ENCODE results near the gene MARVELD1.
"Not testable (repeated sequence)": the region's sequence is repeated elsewhere in the genome, so short reads cannot be mapped to it uniquely, and the experiment has no call there.

DNA sequence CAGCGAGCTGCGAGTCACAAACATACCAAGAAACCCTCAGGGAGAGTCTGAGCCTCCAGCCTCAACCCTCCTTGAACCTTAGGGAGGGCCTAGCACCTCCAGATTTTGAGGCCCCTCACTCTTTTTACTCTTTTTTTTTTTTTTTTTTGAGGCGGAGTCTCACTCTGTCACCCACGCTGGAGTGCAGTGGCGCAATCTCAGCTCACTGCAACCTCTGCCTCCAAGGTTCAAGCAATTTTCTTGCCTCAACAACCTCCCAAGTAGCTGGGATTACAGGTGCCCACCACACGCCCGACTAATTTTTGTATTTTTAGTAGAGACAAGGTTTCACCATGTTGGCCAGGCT, 29.2 kb upstream of the MARVELD1 start:
- TF ChIP-seq, protein P1, sequence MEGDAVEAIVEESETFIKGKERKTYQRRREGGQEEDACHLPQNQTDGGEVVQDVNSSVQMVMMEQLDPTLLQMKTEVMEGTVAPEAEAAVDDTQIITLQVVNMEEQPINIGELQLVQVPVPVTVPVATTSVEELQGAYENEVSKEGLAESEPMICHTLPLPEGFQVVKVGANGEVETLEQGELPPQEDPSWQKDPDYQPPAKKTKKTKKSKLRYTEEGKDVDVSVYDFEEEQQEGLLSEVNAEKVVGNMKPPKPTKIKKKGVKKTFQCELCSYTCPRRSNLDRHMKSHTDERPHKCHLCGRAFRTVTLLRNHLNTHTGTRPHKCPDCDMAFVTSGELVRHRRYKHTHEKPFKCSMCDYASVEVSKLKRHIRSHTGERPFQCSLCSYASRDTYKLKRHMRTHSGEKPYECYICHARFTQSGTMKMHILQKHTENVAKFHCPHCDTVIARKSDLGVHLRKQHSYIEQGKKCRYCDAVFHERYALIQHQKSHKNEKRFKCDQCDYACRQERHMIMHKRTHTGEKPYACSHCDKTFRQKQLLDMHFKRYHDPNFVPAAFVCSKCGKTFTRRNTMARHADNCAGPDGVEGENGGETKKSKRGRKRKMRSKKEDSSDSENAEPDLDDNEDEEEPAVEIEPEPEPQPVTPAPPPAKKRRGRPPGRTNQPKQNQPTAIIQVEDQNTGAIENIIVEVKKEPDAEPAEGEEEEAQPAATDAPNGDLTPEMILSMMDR (IDR thresholded peaks at IDR 0.05) = not testable (repeated sequence)
- TF ChIP-seq POLR2A (IDR thresholded peaks at IDR 0.05) = not testable (repeated sequence)

Data from heart left ventricle (tissue), 13 donors.